Measurements from ENCODE around the gene CNTF.

The CNTF gene

DNA sequence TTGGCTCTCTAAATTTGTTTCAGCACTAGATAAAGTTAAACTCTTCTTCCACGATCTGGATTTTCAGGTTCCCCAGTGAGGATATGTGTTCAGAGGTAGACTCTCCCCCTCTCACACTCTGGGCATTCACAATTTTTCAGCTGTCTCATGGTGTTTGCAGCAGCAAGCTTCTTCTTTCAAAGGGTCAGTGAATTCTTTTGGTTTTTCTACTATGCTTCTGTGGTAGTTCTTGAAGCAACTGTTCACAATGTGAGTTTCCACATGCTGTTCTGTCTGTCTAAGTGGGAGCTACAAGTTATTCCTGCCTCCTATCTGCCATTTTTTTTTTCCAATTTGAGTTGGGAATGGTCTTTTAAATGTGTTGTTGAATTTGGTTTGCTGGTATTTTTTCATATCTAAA lies 25.4 kb downstream of the CNTF start:
- no peak for DNase-seq

DNA sequence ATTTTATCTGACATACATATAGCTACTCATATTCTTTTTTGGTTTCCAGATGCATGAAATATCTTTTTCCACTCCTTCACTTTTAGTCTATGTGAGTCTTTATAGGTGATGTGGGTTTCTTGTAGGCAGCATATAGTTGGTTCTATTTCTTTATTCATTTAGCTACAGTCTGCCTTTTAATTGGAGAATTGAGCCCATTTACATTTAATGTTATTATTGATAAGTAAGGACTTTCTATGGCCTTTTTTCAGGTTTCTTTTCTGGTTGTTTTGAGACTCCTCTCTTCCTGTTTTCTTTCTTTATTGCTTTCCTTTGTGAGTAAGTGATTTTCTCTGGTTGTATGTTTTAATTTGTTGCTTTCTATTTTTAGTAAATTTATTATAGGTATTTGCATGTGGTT lies 27.2 kb downstream of the CNTF start:
- no peak for DNase-seq

DNA sequence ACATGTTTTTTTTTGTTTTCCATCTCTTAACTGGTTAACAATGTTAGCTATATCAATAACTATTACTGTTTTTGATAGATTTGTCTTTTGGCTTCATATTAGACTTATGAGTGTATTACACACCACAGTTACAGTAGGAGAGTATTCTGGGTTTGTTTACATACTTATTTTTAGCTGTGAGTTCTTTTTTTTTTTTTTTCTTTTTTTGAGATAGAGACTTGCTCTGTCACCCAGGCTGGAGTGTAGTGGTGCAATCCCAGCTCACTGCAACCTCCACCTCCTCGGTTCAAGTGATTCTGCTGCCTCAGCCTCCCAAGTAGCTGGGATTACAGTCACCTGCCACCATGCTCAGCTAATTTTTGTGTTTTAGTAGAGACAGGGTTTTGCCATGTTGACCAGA lies 28.0 kb downstream of the CNTF start:
- no peak for DNase-seq

DNA sequence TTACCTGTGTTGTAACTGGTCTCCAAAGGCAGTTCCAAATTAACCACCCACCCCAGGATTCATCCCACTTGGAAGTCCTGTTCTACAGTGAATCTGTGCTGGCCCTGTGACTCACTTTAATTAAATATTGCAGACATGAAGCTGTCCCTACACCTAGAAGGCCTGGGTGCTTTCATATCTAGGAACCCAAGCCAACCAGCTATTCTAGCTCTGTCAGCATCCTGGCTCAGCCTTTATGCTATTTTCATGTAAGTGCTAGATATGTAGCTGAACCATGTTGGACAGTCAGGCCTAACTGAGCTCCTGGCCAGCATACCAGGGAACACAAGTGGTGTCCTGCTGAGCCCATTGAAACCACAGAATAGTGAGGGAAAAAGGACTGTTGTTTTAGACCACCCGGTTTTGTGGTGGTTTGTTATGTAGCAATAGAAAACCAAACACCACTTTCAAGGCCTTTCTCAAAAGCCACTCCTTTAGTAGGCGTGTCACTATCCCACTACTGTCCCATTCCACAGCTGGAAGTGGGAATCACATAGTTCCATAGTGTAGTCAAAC lies 30.3 kb downstream of the CNTF start:
- no peak for DNase-seq

DNA sequence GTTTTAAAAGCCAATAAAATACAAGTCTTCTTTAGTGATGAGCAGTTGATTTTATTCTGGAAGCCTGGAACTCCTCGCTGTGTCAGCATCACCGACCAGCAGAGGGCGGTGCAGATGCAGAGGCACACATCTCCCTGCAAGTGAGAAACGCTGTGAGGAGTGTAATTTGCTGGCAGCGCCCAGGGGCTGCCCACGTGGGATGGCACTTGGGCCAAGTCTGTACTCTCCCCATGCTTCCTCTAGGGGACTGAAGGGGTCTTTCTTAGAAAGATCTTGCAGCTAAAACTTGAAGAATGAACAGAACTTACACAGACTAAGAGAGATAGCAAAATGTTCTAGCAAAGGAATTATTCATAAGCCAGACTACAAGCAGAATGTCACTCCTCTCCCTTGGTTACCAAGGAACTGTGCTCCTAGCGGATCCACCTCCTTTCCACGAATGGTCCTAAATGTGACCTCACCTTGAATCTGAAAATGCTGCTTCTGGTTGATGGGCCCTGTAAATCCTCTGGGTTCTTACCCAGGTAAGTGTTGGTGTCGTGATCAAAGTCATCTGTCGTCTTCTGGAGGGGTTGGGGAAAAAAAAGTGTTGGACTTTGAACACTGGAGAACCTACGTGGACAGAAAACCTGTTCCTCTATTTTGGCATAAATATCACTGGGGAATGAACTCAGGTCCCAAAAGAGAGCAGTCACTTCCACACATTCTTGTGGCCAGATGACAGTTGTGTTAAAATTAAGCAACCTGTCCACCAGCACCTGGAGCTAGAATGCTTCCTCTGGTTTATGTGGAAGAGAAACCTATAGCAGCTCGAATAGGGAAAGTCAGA lies 31.8 kb downstream of the CNTF start:
- peak in 1 of 2 experiments; percentile 2 for DNase-seq

DNA sequence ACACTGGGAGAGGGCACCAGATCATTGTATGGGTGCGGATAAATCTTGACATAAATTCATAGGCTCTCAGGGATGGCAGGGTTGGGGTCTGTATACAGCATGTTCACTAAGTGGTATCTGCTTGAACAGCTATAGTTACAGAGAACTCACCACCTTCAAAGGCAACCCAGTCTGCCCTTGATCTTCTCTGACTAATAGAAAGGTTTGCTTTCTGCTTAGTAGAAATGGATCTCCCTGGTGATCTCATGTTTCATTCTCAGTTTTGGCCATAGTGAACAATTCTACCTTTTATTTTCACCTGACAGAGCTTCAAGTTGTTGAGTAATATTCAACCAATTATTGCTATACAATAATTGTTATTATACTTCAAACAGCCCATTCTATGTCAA lies 32.4 kb downstream of the CNTF start:
- no peak for DNase-seq

DNA sequence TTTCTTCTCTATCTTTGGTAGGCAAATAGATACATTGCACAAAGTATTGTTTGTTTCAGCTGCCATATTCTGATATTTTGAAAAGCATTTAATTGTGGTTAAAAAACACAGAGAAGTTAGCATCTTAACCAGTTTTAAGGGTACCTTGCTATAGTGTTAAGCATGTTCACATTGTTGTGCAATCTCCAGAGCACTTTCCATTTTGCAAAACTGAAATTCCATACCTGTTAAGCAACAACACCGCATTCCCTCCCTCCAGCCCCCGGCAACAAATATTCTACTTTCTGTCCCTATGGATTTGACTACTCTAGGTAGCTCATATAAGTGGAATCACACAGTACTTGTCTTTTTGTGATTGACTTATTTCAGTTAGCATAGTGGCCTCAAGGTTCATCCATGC lies 33.9 kb downstream of the CNTF start:
- no peak for DNase-seq

DNA sequence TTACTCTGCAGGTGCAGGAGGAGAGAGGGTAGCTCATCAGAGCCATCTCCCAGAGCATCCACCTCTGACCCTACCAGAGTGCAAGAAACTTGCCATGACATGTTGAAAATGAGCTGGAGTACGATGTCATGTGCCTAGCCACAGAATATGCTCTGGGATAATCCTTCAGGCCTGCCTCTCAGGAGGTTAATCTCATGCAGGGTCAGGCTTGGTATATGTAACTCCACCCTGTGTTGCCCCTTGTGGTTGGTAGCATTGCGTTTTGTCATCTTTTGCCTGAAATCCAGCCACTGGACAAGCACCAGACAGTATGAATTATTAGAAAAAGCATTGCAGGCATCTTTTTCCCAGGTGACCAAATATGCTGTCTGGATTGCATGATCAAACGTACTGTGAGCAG lies 36.2 kb downstream of the CNTF start:
- no peak for DNase-seq

DNA sequence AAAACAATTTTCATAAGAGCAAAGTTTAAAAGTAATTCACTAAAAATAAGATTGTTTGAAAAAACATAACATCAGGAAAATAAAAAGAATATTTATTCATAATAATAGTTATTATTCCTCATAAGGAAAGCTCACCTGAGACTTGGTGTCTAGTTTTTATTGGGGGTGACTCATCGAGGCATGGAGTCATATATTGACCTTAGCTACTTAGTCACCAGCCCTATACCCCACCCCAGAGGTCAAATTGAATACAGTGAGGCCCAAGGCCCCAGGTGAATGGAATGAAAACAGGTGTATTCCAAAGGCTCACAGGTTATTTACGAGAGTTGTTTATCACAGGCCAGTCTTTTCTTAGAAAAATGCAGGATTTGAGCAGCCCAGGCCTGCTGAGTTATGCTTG lies 36.9 kb downstream of the CNTF start:
- no peak for DNase-seq

DNA sequence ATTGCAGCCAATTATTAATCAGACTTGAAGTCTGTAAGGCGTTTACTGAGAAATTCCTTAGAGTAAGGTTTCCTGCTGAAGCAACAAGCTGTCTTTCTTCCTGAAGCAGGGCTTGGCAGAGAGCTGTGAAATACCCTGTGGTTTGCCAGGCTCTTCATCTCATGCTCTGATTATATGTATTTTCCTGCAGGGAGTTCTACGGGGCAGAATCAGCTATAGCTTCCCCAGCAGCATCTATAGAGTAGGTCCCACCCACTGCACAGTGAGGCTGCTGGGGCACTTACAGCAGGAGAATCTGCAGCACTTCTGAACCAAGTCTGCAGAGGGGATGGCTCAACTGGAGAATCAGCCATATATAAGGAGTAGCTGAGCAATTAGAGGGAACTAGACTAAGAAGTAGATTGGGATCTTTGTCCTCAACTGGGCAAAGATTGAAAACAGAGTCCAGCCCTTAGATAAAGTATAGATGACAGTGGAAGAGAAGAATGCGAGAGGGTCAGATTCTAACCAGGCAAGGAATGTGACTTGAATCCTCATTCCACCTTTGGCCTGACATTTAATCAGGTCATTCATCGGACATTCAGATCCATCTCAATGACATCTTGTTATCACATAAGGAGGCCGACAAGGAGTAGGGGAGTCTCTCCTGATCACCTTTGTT lies 37.6 kb downstream of the CNTF start:
- DNase-seq: no peak

DNA sequence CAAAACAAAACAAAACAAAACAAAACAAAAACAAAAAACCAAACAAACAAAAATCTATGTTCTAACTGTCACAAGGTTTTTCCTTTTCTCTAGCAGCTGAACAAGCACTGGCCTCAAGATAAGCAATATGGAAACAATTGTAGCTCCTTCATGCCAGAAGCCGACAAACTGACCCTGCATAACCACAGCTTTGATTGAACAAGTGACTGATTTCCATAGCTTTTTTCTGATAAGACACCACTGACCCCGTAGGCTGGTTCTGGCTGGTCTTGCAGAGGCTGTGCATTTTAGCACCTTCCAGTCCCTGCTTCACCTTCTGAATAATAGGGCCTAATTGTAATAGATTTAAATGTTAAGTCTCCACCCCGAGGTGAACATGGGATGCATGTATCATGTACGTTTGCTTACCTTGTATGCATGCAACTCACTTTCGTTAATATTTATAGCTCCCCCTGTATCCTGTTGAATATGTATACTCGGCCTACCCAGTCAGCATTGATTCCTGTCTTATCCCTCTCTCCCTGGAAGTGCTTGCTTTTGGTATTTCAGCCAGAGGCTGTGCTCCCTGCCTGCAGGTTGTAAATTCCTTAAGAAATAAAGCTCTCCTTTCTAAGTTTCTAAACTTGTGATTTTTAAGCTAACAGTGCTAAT lies 49.6 kb downstream of the CNTF start:
- DNase-seq: no peak

DNA sequence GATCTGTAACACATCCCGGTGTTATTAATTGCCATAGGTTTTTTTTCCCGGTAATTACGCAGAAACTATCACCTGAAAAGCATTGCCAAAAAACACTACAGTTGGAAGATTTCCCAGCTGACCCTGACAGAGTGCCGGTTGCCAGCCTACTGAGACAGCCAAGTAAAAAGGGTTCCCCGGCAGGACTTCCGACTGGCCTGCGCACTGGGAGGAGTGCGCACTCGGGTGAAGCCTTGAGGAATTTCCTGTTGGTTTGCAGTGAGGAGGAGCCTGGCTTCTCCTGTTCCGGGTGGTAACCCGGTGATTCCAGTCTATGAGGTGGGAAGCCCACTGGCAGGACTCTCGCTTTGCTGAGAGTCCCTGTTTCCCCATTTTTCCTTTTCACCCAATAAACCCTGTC lies 52.1 kb downstream of the CNTF start:
- no peak for DNase-seq

Data from cerebellar nuclear complex (tissue), 1 donor.